ENCODE results near the gene NPR2.

GRCh38 chr9:35790025-35790384, 1.4 kb upstream of the NPR2 start:
- TF ChIP-seq CTCF (IDR thresholded peaks at IDR 0.05) (no peak), EP300 (IDR thresholded peaks at IDR 0.05; ENCODE audit: low read depth) (no peak), POLR2A (IDR thresholded peaks at IDR 0.05) (no peak)

Data from transverse colon (tissue), 3 donors.